GM12878 (cell line): ENCODE results near the gene PCDHGA1. TPM values are rescaled to one million over a fixed set of nuclear protein-coding genes. Genes with fewer than 3 reads are reported as not detected.

Source experiments
- ATAC-seq: fragments of 200-7000 bp; cut with Tn5 transposase; 3 replicates; pipeline ENCODE4 v1.9.1; 2020; ENCODE audit warnings: mild to moderate bottlenecking, moderate library complexity
- BruUV-seq: library from RNA; stranded (reverse); fragments of 400-500 nt; replicated peaks from 2 replicates; lab custom pipeline; 2021; lab: Mats Ljungman, UMichigan
- CTCF ChIA-PET: fragments of 300-600 bp; sonication (Branson Sonifier 250); formaldehyde crosslinking; extraction: SDS; loops from one replicate; lab custom pipeline; 2021; ENCODE audit warnings: inconsistent platforms; lab: Yijun Ruan, JAX
- POLR2A ChIA-PET: fragments of 350-600 bp; formaldehyde crosslinking; extraction: SDS; loops from one replicate; lab custom pipeline; 2021; ENCODE audit warnings: inconsistent platforms; lab: Charles Lee
- RAD21 ChIA-PET: fragments of 300-600 bp; sonication (Branson Sonifier 250); formaldehyde crosslinking; loops from one replicate; lab custom pipeline; 2023; ENCODE audit warnings: antibody characterized with exemption; ENCODE audit not compliant: unreplicated experiment; lab: Charles Lee
- SMC1A ChIA-PET: fragments of 300-600 bp; sonication (Branson Sonifier 250); formaldehyde crosslinking; loops from one replicate; lab custom pipeline; 2023; ENCODE audit not compliant: unreplicated experiment, uncharacterized antibody; lab: Charles Lee
- DNase-seq: peaks from one replicate; pipeline ENCODE4 v3.0.0-alpha.2; 2011; ENCODE audit warnings: low read depth, low spot score
- FAIRE-seq: peaks from 3 replicates; lab custom pipeline; 2011; peaks lifted over from hg19 to GRCh38; lab: Jason Lieb, UNC
- H2AFZ ChIP-seq: 2 replicates; pipeline ENCODE4 v1.6.0; 2011; ENCODE audit warnings: low read depth, low read length, control low read depth; ENCODE audit not compliant: control insufficient read depth
- H3K27ac ChIP-seq: 2 replicates; pipeline ENCODE4 v1.5.1; 2011; ENCODE audit warnings: control low read depth; ENCODE audit not compliant: control insufficient read depth, insufficient read depth
- H3K27me3 ChIP-seq, 2 experiments: replicated peaks in 1 of 2; 2 replicates each; pipeline versions ENCODE4 v1.6.0 to v1.6.1; 2011; ENCODE audit warnings: low read length in 1 of 2; ENCODE audit not compliant: control insufficient read depth in 2 of 2, insufficient read depth in 2 of 2
- H3K36me3 ChIP-seq, 2 experiments: 2 replicates each; pipeline ENCODE4 v1.5.1; 2011; ENCODE audit warnings: low read length in 1 of 2; ENCODE audit not compliant: control insufficient read depth in 2 of 2, insufficient read depth in 2 of 2
- H3K4me1 ChIP-seq: 2 replicates; pipeline ENCODE4 v1.6.1; 2011; ENCODE audit warnings: mild to moderate bottlenecking, low read length, moderate library complexity, mixed read lengths; ENCODE audit not compliant: control insufficient read depth, insufficient read depth
- H3K4me2 ChIP-seq: 2 replicates; pipeline ENCODE4 v1.6.0; 2011; ENCODE audit warnings: control low read depth; ENCODE audit not compliant: control insufficient read depth, insufficient read depth
- H3K4me3 ChIP-seq: fragments of 200-600 bp; sonication (generic); 2 replicates; pipeline ENCODE4 v1.5.1; 2016
- H3K79me2 ChIP-seq: 2 replicates; pipeline ENCODE4 v1.6.0; 2011; ENCODE audit warnings: low read length; ENCODE audit not compliant: control insufficient read depth, insufficient read depth
- H3K9ac ChIP-seq: 2 replicates; pipeline ENCODE4 v1.8.0; 2011; ENCODE audit warnings: low read length, control low read depth, mixed read lengths; ENCODE audit not compliant: control insufficient read depth, insufficient read depth
- H3K9me3 ChIP-seq: replicated peaks from 3 replicates; pipeline ENCODE4 v1.5.1; 2011; ENCODE audit warnings: mild to moderate bottlenecking, low read length; ENCODE audit not compliant: control insufficient read depth, insufficient read depth
- H4K20me1 ChIP-seq: 2 replicates; pipeline ENCODE4 v1.6.0; 2011; ENCODE audit not compliant: control insufficient read depth, insufficient read depth
- KLF5 ChIP-seq: fragments of 450-650 bp; IDR thresholded peaks from 2 replicates; pipeline ENCODE4 v1.6.1; 2014; ENCODE audit warnings: mild to moderate bottlenecking; ENCODE audit not compliant: partially characterized antibody
- NFYA ChIP-seq: IDR thresholded peaks from 2 replicates; pipeline ENCODE4 v1.6.1; 2011; ENCODE audit warnings: low read depth, mild to moderate bottlenecking, low read length, improper control_type of control experiment, borderline replicate concordance
- NFYB ChIP-seq: IDR thresholded peaks from 2 replicates; pipeline ENCODE4 v1.6.1; 2011; ENCODE audit warnings: low read depth, mild to moderate bottlenecking, low read length, improper control_type of control experiment, moderate library complexity; ENCODE audit not compliant: insufficient read depth
- POLR2AphosphoS2 ChIP-seq: IDR thresholded peaks from 2 replicates; pipeline ENCODE4 v1.6.1; 2011; ENCODE audit warnings: low read depth, mild to moderate bottlenecking, low read length, improper control_type of control experiment, moderate library complexity
- SMC3 ChIP-seq: IDR thresholded peaks from 2 replicates; pipeline ENCODE4 v1.6.1; 2011; ENCODE audit warnings: low read length, improper control_type of control experiment, borderline replicate concordance
- WGBS: methylation state at CpG from one replicate; pipeline ENCODE4 v1.1.6; 2016; ENCODE audit warnings: low lambda C conversion rate; ENCODE audit not compliant: insufficient replicate concordance, insufficient coverage; ENCODE audit errors: missing lambda C conversion rate; 5-methylcytosine and 5-hydroxymethylcytosine counted together
- in situ Hi-C: fragments of 300-500 bp; cut with MboI; formaldehyde crosslinking; loops from 9 replicates; pipeline ENCODE4 v1.14.3; 2018; ENCODE audit warnings: mixed read lengths
- intact Hi-C: fragments of 100-400 bp; cut with micrococcal nuclease; formaldehyde crosslinking; loops from one replicate; pipeline ENCODE4 v1.14.2; 2022; ENCODE audit not compliant: unreplicated experiment
- polyA plus RNA-seq, 11 experiments: library from polyadenylated mRNA; depleted of rRNA in 4 of 11; unstranded in 6 of 11; stranded (reverse) in 5 of 11; fragments of >200 nt; fragmentation: Nextera tagmentation in 4 of 11; fragmentation: Illumina TruSeq in 1 of 11; extraction: Ambion mirVana in 4 of 11; extraction: Trizol in 1 of 11; gene quantifications; 1 replicate in 1 of 11; 2 replicates in 10 of 11; pipeline versions ENCODE4 v1.2.1 to v1.2.3, GENCODE V29; 2011 to 2016; ENCODE audit warnings: inconsistent platforms in 2 of 11, missing spikeins in 2 of 11, low read depth in 1 of 11
- total RNA-seq, 4 experiments: library from RNA; depleted of rRNA in 3 of 4; stranded (reverse); fragments of >200 nt in 3 of 4; fragmentation: Illumina TruSeq in 1 of 4; extraction: Trizol in 1 of 4; gene quantifications; 2 replicates each; pipeline versions ENCODE4 v1.2.1 to v1.2.3, GENCODE V29; 2013 to 2021
- TF ChIP-seq, protein P1 (sequence below): fragments of 450-650 bp; IDR thresholded peaks from 2 replicates; pipeline ENCODE4 v1.6.1; 2017; ENCODE audit warnings: mild to moderate bottlenecking

Gene PCDHGA1
- total and polyA plus RNA-seq, 10 of the 15 experiments (the other 5 are each of a cell fraction or from before 2014, with no cell fraction given) = 0.02 to 0.51 (median 0.19) TPM; not detected in 3

DNA sequence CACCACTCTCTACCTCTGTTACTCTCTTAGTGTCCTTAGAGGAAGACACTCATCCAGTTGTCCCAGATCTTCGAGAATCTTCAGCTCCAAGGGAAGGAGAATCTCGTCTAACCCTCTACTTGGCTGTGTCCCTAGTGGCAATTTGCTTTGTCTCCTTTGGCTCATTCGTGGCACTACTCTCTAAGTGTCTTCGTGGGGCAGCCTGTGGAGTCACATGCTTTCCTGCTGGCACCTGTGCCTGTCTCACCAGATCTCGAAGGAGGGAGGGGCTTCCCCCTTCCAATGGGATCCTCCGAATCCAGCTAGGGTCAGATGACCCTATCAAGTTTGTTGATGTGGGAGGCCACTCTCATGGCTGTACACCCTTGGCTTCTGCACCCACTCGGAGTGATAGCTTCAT, 156.8 kb downstream of the PCDHGA1 start:
- TF ChIP-seq KLF5 (no peak), NFYA (no peak), NFYB (no peak), POLR2AphosphoS2 (no peak), SMC3 (no peak)
- TF ChIP-seq, protein P1, sequence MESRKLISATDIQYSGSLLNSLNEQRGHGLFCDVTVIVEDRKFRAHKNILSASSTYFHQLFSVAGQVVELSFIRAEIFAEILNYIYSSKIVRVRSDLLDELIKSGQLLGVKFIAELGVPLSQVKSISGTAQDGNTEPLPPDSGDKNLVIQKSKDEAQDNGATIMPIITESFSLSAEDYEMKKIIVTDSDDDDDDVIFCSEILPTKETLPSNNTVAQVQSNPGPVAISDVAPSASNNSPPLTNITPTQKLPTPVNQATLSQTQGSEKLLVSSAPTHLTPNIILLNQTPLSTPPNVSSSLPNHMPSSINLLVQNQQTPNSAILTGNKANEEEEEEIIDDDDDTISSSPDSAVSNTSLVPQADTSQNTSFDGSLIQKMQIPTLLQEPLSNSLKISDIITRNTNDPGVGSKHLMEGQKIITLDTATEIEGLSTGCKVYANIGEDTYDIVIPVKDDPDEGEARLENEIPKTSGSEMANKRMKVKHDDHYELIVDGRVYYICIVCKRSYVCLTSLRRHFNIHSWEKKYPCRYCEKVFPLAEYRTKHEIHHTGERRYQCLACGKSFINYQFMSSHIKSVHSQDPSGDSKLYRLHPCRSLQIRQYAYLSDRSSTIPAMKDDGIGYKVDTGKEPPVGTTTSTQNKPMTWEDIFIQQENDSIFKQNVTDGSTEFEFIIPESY = no peak
- TF ChIP-seq, all 136 proteins: peak for 0
- DNase-seq (no peak), FAIRE-seq (no peak), ATAC-seq (no peak)
- in situ Hi-C loops (no loop called here), intact Hi-C loops (no loop called here)
- Histone ChIP-seq H3K4me3 (no peak overlapping the region), H3K27me3 (peaks cover 0 to 3% of the 10 kb centered on the region in 2 experiments; a peak in 2 of 4 replicates), H3K4me1 (peaks cover 13% of the 10 kb centered on the region), H3K79me2 (no peaks in the 10 kb centered on the region), H3K4me2 (no peak overlapping the region), H2AFZ (no peak overlapping the region), H3K9ac (no peak overlapping the region), H4K20me1 (no peaks in the 10 kb centered on the region), H3K27ac (no peak overlapping the region), H3K36me3 (no peaks in the 10 kb centered on the region; a peak in 1 of 4 replicates), H3K9me3 (no peaks in the 10 kb centered on the region; the same call in 2 of the 3 replicates)
- ChIA-PET SMC1A (interaction anchor here (2.3 kb wide), 1 partner anchor 71 kb away, joined by 6 read pairs; no protein-coding TSS in a partner anchor), POLR2A (no interaction called here), RAD21 (interaction anchor here (1.5 kb wide), 1 partner anchor 26 kb away, joined by 3 read pairs; no protein-coding TSS in a partner anchor), CTCF (interaction anchor here (0.6 to 8.1 kb wide), 5 partner anchors 11 to 133 kb away, joined by 3 to 90 read pairs (median 5); partner anchors contain the start of genes PCDHGA4 and PCDHGC3)
- BruUV-seq = no TSS peak
- WGBS = 85% methylated on average over 7 of the region's 7 CpGs
